CD4-positive, alpha-beta T cell treated with Interleukin-12 subunit alpha and Interleukin-12 subunit beta, for 1 hour (primary cell): ENCODE results near the gene AR.
"Not testable (repeated sequence)": the region's sequence is repeated elsewhere in the genome, so short reads cannot be mapped to it uniquely, and the experiment has no call there.

ENCODE experiments used
- DNase-seq: peaks from one replicate; pipeline ENCODE4 v3.0.0-alpha.2; 2020

AR gene

DNA sequence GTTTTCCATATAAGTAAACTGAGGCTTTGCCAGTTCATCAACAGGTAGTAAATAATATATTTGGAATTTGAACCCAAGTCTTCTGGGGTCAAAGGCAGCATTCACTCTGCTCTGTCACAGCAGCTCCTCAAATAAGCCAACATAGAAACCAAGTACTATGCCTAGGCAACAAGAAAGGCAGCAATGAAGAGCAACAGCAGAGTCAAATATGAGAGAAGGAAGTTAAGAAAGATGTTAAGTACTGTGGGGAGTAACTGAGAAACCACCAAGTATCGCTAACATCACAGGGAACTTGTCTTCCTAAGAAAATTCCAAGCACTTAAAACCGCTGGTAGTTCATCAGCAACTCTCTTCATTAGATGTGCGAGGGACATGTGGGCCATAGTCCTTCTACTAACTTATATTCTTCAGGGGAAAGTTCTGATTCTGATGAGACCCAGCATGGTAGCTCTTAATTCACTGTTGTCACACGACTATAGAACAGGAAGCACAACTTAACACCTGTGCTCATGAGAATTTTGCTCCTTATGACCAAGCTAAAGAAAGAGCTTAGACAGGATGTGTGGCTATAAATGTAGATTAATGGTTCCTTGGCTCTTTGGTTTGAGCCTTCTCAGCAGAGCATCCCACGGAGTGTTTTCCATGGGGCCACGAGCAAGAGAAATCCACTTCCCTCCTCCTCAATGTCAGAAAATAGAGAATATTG is 107.8 kb downstream of the AR start:
- no peak for DNase-seq

DNA sequence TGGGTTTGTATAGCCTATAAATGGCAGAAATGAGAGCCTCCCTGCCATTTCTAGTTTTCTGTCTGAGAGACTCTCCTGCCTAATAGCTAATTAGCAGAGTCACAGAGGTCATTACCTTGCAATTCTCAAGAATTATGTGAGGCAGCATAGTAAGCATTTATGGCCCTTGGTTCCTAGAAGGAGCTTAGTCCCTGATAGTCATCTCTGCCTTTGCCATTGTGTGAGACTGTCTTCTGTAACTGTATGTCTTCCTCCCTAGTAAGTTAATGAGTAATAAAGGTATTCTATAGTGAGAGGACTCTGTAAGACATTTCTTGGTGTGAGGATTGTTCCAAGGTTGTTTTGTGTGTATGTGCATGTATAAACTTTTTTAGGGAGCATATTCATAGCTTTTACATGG is 108.7 kb downstream of the AR start:
- DNase-seq: no peak

DNA sequence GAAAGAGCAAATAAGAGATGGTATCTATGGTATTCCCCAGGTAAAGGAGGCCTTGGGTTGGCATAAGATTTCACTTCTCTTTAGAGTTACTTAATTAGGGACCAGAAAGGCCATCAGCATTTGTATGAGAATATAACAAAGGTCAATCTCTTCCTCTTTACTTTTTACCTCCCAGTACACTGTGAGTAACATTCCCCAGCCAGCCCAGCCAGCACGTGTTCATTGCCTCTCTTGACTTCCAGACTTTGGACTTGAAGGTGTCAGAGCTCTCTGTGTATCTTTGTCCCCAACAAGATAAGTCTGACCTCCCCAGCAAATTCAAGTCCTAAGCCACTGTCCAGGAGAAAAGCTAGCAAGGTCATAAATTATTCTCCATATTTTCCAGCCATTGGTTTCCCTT is 110.5 kb downstream of the AR start:
- no peak for DNase-seq

DNA sequence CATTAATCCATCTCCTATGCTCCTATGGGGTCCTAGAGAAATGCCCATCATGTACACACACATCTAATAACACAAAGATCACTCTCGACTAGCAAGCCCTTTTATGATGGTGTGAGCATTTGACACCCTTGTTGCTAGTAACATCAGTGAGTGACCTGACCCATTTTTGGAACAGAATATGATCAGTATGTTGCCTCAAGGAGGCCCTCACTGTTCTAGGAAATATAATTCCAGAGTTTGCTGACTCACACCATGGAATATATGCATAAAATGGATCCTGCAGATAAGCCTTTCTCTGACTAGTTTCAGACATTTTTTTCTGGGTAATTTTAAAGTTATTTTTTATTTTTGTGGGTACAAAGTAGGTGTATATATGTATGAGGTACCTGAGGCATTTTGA is 121.8 kb downstream of the AR start:
- no peak for DNase-seq

DNA sequence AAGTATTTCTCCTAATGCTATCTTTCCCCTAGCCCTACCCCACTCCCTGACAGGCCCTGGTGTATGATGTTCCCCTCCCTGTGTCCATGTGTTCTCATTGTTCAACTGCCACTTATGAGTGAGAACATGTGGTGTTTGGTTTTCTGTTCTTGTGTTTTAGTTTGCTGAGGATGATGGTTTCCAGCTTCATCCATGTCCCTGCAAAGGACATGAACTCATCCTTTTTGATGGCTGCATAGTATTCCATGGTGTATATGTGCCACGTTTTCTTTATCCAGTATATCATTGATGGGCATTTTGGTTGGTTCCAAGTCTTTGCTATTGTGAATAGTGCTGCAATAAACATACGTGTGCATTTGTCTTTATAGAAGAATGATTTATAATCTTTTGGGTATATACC is 126.9 kb downstream of the AR start:
- not testable (repeated sequence) for DNase-seq

DNA sequence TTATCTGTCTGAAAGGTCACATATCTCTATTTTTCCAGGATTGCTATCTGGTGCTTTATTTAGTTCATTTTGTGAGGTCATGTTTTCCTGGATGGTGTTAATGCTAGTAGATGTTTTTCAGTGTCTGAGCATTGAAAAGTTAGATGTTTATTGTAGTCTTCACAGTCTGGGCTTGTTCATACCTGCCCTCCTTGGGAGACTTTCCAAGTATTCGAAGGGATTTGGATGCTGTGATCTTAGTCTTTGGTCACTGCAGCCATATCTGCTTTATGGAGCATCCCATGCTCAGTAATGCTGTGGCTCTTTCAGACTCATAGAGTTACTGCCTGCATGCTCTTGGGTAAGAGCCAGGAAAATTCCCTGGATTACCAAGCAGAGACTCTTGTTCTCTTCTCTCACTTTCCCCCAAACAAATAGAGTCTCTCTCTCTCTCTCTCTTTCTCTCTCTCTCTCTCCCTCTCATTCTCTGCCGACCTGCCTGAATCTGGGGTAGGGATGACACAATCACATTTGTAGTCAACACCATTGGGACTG is 130.0 kb downstream of the AR start:
- no peak for DNase-seq

DNA sequence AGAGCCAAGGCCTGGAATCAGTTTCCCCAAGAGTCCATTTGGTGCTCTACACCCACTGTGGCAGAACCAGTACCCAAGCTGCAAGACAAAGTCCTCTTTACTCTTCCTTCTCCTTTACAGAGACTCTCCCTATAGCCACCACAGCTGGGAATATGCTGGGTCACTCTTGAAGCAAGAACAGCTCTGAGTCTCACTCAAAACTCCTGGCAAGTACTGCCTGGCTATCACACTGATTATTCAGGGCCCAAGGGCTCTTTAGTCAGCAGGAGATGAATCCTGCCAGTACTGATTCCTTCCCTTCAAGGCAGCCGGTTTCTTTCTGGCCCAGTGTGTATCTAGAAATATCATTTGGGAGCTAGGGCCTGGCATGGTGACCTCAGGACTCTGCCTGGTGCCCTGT is 130.9 kb downstream of the AR start:
- no peak for DNase-seq

DNA sequence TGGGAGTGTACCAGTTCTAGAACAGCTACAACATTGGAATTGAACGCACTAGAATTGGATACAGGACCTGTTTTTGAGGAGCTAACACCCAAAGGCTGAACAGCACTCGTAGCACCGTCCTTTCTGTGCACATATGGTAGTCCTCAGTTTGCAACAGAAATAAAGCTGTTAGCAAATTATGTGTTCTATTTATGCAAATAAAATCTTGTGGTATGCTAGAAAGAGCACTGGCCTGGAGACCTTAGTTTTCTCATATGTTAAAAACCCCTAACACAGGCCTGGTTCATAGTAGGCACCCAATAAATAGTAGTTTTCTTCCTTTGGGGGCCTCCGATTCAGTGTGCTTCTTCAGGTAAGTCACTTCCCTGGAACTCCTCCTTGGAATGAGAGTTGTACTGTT is 140.3 kb downstream of the AR start:
- DNase-seq: no peak

DNA sequence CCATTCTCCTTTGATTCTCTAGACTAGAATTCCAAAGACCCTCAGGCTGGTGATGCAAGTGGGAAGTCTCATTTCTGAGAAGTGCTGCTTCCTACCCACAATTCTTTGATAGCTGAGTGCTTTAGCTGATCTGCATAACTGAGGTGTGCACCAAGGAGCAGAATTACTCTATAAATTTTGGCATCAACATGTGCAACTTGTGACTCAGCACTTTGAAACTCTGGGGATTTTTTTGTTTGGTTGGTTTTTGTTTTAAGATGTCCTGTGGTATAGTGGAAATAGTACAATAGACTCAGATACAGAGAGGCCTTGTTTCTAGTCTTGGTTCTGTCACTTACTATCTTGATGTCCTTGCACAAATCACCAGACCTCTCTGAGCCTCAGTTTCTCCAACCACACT is 148.4 kb downstream of the AR start:
- DNase-seq: no peak

DNA sequence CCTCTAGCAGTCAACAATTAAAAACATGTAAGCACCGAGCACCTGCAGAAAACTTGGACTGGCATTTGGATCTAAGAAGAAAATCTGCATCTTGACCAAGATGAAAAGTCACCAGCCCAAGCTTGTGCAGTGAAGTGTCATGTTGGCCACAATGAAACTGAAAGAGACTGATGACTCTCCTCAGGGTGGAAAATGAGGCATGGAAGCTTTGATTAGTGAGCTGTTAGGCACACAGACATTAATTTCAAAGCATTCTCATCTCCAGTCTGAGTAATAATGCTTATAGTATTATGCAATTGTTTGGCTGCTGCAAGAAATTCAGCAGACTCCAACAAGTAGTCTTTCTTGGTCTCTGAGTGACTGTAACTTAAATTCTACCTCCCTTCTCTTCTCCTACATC is 150.1 kb downstream of the AR start:
- no peak for DNase-seq

DNA sequence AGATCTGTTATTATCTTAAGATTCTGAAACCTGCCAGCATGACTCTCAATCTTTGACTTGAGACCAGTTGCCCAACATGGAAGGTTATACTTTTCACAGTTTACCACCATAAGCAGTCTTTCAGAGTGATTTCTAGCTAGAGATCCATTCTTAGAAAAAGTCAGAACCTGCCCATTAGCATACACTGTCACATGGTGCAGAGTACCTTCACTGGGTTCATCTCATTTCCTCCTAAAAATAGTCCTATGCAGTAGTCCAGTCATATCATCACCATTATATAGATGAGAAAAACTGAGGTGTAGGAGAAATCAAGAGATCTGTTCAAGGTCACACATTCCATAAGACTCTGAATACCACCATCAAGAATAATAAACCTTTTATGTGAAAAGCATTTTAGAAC is 153.6 kb downstream of the AR start:
- DNase-seq: no peak

DNA sequence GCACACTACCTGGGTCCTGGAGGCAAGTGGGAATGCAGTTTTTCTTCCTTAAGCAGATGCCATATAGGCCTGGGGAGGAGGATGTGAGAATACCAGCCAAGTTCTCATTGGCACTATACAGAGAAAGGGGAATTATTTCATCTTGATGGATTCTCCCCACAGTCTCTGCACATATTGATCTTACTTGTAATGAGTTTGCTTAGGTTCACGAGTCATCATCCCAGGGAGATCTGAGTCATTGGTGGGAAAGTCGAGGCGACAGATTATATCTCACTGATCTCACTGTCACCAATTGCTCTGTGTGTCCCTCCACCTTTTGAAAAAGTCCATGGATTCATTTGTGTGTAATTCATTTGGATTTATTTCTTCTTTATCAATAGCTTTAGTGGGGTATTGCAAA is 156.8 kb downstream of the AR start:
- no peak for DNase-seq

DNA sequence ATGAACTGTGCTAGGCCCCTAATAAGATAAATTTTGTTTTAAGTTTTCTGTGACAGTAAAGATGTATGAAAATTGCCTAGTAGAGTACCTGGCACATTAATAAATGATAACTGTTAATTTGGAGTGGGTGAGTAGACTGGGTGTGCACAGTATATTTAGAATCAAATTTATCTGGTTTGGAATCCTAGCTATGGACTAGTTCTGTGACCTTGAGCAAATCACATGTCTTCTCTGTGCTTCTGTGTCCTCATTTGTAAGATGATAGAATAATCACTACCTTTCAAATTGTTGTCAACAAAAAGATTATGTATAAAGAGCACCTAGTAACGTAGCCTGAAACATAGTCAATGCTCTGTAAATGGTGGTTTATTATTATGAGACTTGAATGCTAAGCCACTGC is 170.2 kb downstream of the AR start:
- DNase-seq: no peak

DNA sequence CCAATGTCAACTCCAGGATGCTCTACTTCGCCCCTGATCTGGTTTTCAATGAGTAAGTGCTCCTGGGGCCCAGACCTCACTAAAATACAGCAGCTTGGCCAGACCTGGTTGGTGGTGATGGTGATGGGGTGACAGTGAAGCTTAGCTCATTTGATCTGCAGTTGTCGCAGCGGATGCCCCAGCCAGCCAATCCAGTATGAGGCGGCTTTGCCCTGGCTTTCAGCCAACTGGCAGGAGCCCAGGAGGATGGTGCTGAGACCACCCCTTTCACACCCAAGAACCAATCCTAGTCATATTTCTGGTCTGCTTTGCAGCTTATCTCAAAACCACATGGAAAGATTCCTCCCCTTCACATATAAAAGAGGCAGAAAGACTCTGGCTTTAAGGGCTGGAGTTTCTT is 173.8 kb downstream of the AR start:
- no peak for DNase-seq

DNA sequence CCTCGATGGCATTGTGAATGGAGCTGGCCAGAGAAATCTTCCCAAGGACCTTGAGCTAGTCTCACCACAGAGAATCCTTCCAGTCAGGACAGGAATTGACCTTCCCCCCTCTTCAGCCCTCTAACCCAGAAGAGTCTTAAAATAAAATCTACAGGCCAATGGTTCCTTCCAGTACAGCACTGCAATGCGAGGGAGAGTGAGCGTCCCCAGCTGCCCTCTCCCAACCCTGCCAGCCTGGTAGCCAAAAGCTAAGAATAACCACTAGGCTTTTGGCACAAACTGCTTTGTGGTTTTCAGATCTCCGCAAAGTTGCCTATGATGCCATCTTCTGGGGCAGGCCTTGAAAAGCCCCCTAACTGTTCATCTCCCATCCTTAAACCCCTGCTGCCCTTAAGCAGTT is 175.1 kb downstream of the AR start:
- no peak for DNase-seq

DNA sequence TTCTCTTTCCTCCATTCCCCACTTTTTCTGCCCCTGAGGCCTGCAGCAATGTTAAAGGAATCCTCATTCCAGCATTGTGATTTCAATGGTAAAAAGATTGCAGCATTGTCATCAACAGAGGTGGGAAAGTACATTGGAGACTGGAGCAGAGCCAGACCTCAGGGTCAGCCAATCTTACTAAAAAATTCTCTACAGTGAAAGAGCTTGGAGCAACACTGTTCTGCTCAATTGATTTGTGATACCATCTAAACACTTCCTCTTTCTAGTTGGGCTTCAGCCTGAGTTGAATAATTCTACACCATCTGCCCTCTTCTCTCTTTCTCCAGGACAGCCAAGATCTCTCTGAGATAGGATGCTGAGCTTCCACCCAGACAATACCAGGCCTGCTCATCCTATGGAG is 176.5 kb downstream of the AR start:
- DNase-seq: no peak

DNA sequence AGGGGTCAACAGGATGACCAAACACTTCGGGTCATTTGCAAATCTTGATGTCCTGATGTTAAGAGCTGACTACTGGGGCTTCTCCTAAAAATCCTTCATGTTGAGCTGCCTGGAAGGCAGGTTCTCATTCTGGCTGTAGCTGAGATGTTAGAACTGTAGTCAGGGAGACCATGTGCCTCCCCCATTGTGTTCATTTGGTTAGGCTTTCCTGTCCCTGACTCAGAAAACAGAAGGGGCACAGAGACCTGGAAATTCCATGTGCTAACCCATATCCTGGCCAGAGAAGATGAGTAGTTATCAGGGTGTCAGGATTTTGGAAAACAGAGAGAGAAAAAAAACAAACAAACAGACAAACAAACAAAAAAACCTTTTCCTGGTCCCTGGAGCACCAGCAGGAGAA is 177.5 kb downstream of the AR start:
- DNase-seq: no peak

DNA sequence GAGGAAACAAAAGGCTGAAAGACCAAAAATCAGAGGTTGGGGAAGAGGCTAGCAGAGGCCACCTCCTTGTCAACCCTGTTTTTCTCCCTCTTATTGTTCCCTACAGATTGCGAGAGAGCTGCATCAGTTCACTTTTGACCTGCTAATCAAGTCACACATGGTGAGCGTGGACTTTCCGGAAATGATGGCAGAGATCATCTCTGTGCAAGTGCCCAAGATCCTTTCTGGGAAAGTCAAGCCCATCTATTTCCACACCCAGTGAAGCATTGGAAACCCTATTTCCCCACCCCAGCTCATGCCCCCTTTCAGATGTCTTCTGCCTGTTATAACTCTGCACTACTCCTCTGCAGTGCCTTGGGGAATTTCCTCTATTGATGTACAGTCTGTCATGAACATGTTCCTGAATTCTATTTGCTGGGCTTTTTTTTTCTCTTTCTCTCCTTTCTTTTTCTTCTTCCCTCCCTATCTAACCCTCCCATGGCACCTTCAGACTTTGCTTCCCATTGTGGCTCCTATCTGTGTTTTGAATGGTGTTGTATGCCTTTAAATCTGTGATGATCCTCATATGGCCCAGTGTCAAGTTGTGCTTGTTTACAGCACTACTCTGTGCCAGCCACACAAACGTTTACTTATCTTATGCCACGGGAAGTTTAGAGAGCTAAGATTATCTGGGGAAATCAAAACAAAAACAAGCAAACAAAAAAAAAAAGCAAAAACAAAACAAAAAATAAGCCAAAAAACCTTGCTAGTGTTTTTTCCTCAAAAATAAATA is 179.9 kb downstream of the AR start:
- no peak for DNase-seq

DNA sequence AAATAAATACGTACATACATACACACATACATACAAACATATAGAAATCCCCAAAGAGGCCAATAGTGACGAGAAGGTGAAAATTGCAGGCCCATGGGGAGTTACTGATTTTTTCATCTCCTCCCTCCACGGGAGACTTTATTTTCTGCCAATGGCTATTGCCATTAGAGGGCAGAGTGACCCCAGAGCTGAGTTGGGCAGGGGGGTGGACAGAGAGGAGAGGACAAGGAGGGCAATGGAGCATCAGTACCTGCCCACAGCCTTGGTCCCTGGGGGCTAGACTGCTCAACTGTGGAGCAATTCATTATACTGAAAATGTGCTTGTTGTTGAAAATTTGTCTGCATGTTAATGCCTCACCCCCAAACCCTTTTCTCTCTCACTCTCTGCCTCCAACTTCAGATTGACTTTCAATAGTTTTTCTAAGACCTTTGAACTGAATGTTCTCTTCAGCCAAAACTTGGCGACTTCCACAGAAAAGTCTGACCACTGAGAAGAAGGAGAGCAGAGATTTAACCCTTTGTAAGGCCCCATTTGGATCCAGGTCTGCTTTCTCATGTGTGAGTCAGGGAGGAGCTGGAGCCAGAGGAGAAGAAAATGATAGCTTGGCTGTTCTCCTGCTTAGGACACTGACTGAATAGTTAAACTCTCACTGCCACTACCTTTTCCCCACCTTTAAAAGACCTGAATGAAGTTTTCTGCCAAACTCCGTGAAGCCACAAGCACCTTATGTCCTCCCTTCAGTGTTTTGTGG is 180.7 kb downstream of the AR start:
- no peak for DNase-seq

DNA sequence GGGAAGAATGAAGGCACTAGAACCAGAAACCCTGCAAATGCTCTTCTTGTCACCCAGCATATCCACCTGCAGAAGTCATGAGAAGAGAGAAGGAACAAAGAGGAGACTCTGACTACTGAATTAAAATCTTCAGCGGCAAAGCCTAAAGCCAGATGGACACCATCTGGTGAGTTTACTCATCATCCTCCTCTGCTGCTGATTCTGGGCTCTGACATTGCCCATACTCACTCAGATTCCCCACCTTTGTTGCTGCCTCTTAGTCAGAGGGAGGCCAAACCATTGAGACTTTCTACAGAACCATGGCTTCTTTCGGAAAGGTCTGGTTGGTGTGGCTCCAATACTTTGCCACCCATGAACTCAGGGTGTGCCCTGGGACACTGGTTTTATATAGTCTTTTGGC is 181.7 kb downstream of the AR start:
- no peak for DNase-seq

DNA sequence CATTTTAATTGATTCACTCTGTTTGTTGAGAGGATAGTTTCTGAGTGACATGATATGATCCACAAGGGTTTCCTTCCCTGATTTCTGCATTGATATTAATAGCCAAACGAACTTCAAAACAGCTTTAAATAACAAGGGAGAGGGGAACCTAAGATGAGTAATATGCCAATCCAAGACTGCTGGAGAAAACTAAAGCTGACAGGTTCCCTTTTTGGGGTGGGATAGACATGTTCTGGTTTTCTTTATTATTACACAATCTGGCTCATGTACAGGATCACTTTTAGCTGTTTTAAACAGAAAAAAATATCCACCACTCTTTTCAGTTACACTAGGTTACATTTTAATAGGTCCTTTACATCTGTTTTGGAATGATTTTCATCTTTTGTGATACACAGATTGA is 182.2 kb downstream of the AR start:
- no peak for DNase-seq

DNA sequence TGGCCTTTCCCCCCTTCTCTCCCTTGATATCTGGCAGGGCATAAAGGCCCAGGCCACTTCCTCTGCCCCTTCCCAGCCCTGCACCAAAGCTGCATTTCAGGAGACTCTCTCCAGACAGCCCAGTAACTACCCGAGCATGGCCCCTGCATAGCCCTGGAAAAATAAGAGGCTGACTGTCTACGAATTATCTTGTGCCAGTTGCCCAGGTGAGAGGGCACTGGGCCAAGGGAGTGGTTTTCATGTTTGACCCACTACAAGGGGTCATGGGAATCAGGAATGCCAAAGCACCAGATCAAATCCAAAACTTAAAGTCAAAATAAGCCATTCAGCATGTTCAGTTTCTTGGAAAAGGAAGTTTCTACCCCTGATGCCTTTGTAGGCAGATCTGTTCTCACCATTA is 183.8 kb downstream of the AR start:
- DNase-seq: no peak

DNA sequence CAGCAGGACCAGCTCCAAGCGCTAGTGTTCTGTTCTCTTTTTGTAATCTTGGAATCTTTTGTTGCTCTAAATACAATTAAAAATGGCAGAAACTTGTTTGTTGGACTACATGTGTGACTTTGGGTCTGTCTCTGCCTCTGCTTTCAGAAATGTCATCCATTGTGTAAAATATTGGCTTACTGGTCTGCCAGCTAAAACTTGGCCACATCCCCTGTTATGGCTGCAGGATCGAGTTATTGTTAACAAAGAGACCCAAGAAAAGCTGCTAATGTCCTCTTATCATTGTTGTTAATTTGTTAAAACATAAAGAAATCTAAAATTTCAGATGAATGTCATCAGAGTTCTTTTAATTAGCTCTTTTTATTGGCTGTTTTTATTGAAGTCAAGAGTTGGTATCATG is 186.5 kb downstream of the AR start:
- DNase-seq: no peak

DNA sequence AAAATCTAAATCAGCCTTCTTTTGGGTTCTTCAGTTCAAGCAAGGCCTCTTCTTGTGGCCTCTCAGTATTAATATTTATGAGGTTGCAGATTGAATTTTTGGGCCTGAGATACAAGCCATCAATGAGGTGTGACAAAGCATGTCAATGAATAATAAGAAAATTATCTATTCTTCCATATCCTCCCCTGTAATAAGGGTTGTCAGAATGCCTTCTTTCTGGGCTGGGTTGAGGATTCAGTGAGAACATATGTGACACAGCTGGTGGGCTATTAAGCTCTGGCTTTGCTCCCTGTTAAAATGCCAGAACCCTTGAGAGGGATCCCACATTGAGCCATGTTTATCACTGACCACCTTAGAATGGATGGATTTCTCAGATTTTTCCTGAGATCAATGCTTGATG is 187.2 kb downstream of the AR start:
- no peak for DNase-seq
